ENCODE data around the gene IGF1R.

Gene IGF1R

GRCh38 chr15:98727115-98728040 is 79.0 kb downstream of the IGF1R start:
- DNase-seq (ENCODE audit: low read depth), result no peak

GRCh38 chr15:98728082-98728810 is 79.9 kb downstream of the IGF1R start:
- DNase-seq (ENCODE audit: low read depth), result no peak

DNA sequence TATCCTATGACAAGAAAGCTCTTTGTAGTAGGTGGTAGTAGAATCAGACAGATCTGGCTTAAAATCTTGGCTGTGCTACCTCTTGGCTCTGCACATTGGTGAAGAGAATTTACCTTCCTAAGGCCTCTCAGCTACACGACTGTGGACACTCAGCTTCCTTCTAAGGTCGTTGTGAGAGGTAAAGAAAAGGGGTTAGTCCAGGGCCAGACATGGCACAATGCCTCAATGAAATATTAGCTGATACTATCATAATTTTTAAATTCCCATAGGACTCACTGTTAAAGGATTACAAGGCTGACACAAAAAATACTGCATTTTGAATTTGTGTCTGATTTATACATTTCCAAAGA is 80.4 kb downstream of the IGF1R start:
- no peak for DNase-seq (ENCODE audit: low read depth)

DNA sequence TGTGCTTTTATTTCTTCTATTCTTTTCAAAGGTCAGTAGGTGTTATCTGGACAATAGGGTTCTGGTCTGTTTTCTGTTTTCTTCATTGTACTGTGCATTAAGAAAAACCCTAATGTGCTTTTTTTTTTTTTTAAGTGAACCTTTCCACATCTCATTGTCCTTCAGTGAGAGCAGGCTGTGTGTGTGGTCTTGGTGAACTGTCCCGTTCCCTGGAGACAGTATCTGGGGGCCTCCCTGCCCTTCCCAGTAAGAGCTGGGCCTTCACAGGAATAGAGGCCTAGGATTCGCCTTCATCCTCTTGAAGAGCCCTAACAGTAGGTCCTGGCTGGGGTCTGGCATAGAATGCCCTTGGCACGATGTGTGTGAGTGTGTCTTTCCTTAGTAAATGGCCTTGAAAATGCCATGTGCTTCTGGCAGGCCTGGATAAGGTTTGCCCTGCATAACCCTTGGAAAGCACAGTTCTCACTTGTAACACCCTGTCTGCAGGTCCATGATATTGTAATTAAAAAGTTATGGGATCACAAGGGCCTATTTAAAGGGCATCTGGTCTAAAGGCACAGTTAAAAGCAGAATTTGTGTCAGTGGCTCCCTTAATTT is 81.2 kb downstream of the IGF1R start:
- no peak for DNase-seq (ENCODE audit: low read depth)

- no peak for DNase-seq (ENCODE audit: low read depth)
These were observed 82.7 kb downstream of the IGF1R start for GRCh38 chr15:98730860-98731711.

- DNase-seq (ENCODE audit: low read depth), result no peak
These were observed 83.5 kb downstream of the IGF1R start for GRCh38 chr15:98731712-98732450.

DNA sequence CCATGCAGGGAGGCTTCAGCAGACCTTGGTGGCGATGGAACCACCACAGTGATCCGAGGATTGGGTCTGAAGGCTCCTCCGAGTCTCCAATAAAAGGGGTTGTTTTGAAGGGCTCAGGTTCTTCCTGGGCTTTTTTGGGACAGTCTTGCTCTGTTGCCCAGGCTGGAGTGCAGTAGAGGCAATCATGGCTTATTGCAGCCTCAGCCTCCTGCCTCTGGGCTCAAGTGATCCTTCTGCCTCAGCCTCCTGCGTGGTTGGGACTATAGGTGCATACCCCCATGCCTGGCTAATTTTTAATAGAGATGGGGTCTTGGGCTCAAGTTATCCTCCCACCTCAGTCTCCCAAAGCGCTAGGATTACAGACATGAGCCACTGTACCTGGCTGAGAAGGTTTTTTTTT is 84.8 kb downstream of the IGF1R start:
- no peak for DNase-seq (ENCODE audit: low read depth)

- no peak for DNase-seq (ENCODE audit: low read depth)
These were observed 86.3 kb downstream of the IGF1R start for GRCh38 chr15:98734466-98735199.

DNA sequence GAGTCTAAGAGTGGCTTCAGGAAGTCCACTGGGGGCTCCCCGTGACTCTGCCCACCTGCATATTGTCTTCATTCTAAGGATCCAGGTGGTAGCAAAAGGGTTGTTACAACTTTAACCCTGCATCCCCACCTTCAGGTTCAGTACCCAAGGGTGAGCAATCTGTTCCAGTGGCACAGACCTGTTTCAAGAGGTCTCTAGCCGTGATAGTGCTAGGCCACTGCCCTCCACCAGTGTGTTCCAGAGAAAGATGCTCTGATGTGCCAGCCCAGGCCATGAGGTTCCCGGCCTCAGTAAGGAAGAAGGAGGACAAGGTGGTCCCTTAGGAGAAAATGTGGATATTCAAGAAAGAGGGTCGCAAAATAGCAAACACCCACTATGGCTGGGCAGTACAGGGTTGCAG is 87.0 kb downstream of the IGF1R start:
- no peak for DNase-seq (ENCODE audit: low read depth)

GRCh38 chr15:98735895-98736617 is 87.7 kb downstream of the IGF1R start:
- DNase-seq (ENCODE audit: low read depth), result no peak

DNA sequence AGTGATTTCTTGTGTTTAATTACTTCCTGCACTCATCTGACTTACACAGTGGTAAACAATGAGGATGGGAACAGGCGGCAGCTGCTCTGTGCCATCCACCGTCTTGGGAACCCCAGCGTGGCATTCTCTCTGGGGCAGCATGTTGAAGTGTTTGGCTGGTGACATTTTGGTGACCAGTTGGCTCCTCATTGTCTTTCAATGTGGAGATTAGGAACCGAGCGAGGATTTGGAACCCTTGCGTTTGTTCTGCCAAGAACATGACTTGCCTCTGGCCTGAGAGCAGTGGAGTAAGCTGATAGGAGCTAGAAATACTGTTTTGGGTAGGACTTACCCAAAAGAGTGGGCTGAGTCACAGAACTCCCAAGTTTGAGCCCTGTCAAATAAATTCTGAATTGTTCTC is 88.8 kb downstream of the IGF1R start:
- no peak for DNase-seq (ENCODE audit: low read depth)

DNA sequence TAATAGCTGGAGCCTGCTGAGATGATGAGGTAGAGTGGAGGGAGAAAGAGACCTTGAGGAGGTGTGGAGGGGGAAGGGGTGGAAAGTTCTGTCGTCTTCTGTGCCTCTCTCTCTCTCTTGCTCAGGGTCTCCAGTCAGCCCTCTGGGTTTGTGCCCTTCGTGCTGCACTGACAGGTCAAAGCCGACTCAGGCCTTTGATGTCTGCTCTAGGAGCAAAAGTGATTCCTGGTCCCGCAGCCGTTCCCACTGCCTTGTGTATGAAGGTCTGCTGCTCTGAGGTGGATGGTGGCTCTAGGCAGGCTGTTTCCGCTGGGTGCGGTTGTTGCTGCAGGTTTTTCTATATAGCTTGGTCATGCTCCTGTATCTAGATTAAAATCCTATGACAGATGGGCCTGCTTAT is 89.4 kb downstream of the IGF1R start:
- no peak for DNase-seq (ENCODE audit: low read depth)

DNA sequence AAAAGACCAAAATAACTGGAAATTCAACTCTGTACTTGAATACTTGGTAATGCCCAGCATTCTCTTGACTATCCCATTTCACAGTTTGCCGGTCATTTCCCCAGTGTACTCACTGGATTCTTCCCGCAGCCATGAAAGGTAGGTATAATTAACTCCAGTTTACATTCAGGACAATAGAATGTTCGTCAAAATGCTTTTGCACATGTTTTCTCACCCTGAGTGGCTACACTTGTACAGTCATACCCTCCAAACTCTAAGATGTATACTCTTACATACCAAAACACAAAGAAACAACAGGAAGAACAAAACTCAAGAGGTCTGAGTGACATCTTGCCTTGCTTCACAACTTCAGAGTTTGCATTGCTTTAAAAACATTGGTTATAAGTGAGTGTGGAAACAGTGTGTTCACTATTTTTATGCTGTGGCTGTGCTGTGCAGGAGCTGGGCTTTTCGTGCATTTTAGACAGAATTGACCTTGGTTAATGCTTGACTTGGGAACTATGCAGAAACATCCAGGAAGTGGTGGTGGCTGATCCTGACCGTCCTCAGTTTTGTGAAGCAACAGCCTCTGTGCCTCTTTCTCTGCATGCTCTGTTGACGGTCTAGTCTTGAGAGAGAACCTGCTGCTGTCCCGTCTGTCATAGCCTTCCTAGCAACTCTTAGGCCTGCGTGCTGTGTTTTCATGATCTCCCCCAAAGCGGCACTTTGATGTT is 90.5 kb downstream of the IGF1R start:
- no peak for DNase-seq (ENCODE audit: low read depth)

GRCh38 chr15:98740295-98740694 is 92.0 kb downstream of the IGF1R start:
- no peak for DNase-seq (ENCODE audit: low read depth)

DNA sequence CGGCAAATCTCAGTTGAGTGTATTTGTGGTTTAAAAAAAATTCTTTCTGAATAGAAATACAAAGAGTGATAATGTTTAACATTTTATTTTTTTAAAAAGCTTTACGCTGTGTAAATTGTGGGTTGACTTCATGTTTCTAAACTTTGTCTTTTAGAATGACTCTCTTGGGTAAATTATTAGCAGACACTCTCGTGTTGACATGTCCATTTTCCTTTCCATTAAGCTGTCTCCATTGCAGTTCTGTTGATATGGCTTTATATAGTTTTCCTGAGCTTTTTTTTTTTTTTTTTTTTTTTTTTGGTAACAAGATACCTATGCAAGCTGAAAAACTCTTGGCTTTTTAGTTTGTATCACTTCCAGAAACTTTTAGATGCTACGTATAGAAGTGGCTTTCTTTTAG is 92.6 kb downstream of the IGF1R start:
- DNase-seq (ENCODE audit: low read depth), result no peak

DNA sequence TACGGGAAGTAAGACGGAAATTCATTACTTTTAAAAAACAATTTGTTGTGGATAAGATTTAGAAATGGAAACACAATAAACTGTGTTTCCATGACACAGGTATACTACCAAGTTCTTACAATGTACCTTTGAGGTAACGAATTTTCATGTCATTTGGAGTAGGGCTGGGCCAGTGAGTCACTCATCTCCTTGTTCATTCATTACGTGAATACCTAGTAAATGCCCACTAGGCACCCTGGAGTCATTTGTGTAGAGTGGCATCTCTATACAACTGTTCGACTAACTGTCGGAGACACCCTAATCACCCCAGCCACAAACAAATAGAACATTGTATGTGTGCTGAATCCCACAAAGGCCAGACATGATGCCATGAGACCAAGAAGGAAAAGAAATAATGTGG is 94.8 kb downstream of the IGF1R start:
- no peak for DNase-seq (ENCODE audit: low read depth)

- no peak for DNase-seq (ENCODE audit: low read depth)
These were observed 96.2 kb downstream of the IGF1R start for GRCh38 chr15:98744506-98744905.

DNA sequence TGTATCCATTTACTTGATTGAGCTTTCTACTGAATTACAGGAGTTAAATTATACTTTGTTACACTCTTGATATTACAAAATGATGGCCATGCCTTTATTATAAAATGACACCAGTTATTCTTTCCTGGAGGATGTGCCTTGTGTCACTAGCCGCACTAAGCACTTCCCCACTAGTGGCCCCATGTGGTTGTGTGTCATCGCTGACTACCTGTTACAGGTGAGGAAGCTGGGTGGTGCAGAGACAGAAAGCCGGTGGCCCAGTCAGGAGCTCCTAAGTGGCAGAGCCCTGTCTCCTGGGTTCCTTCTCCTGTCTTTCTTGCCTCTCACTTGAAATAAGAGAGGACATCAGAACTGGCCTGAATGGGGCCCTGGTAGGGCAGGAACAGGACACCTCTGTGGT is 96.8 kb downstream of the IGF1R start:
- no peak for DNase-seq (ENCODE audit: low read depth)

DNA sequence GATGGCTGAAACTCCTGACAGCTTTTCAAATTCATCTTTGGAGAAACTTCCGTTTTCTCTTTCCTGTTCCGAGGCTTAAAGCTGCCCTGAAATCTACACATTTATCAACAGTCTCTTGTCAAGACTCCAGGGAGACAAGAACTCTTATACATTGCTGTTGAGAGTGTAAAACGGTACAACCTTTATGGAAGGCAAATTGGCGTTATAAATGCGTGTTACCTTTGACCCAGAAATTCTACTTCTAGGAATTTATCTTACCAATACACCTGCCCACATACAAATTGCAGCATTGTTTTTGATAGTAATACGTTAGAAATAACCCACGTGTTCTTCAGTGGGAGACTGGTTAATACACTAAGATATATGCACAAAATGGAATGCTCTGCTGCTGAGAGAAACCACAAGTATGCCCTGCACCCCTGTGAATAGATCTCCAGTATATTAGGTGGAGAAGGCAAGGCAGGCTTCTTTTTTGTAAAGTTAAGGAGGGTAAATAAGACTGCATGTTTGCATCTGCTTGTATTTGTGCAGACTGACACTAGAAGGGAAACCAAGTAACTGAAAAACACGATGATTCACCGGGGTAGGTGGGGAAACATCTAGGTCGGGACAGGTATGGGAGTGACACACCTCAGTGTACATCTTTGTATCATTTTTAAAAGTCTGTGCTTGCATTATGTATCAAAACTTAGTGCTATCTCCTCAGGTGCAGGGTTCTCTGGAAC is 97.5 kb downstream of the IGF1R start:
- no peak for DNase-seq (ENCODE audit: low read depth)

Data from activated gamma-delta T cell treated with anti-CD3 and anti-CD28 coated beads, Interleukin-2, amount 50 U/mL, for 16 hours (primary cell).